Hepatocyte (in vitro differentiated cells): Measurements from ENCODE around the gene EFR3B.

Experiments used
- CTCF ChIP-seq: fragments of 200-600 bp; sonication (generic); IDR thresholded peaks from 2 replicates; pipeline ENCODE4 v1.5.1; 2016; ENCODE audit warnings: antibody characterized with exemption, mild to moderate bottlenecking; ENCODE audit not compliant: poor library complexity
- EZH2 ChIP-seq: fragments of 200-600 bp; sonication (generic); IDR thresholded peaks from 2 replicates; pipeline ENCODE4 v1.6.1; 2016; ENCODE audit warnings: antibody characterized with exemption, mild to moderate bottlenecking, borderline replicate concordance
- EZH2phosphoT487 ChIP-seq: fragments of 200-600 bp; sonication (generic); IDR thresholded peaks from one replicate; pipeline ENCODE4 v1.6.1; 2018; ENCODE audit warnings: antibody characterized with exemption, mild to moderate bottlenecking, low read depth, moderate library complexity; ENCODE audit not compliant: unreplicated experiment, severe bottlenecking

GRCh38 chr2:25065768-25066167 is 23.9 kb downstream of the EFR3B start:
- TF ChIP-seq CTCF (no peak), EZH2phosphoT487 (no peak), EZH2 (no peak)
